Measurements from ENCODE around the gene CALCOCO1.

GRCh38 chr12:53738406-53739213, 11.4 kb upstream of the CALCOCO1 start:
- no peak for TF ChIP-seq EP300 (IDR thresholded peaks at IDR 0.05; ENCODE audit: low read depth)
- TF ChIP-seq POLR2A (IDR thresholded peaks at IDR 0.05), result no peak
- TF ChIP-seq CTCF (IDR thresholded peaks at IDR 0.05), result no peak
- no peak for TF ChIP-seq POLR2AphosphoS5 (IDR thresholded peaks at IDR 0.05)

All from transverse colon (tissue), 4 donors.